Stimulated activated CD4-positive, alpha-beta T cell treated with anti-CD3 and anti-CD28 coated beads, TNF-alpha, amount 100 ng/mL, for 1 hour (primary cell): ENCODE measurements around the gene CDRT4.
"Not testable (repeated sequence)": the region's sequence is repeated elsewhere in the genome, so short reads cannot be mapped to it uniquely, and the experiment has no call there.

Source experiments
- DNase-seq, 3 donors: peaks; one replicate each; pipeline ENCODE4 v3.0.0-alpha.2; 2020; ENCODE audit warnings: low read depth in 3 of 3, low spot score in 1 of 3

The CDRT4 gene

GRCh38 chr17:15457723-15458094, 9.7 kb downstream of the CDRT4 start:
- DNase-seq, result no peak

DNA sequence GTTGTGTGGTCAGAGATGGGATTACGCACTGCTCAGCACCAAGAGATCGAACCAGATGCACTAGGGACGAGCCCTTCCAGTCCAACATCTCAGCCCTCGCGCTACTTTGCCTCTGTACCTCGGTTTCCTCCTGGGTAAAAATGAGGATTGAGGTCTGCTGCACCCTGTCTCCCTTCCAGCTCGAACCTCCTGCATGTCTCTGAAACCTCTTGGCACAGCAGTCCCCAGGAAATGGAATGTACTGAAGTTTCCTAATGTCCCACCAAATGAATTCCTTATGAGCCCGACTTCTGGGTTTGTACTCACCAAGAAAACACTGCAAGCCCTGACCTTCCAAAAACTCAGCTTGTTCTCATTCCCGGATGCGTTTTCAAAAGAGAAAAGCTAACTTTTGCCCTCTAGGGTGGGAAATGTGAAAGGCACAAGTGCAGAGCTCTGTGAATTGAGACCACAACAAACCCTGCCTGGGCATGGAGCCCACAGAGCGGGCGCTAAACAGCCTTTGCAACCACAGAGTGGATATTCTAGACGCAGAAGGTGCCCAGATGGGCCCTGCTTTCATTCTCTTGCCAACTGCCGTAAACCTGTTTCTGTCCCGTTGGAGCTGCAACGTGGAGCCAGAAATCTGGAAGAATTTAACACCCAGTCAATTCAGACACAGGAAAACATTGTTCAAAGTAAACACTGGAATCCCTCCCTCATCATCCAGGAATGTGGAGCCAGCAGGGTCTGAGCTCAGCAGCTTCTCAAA, 10.3 kb downstream of the CDRT4 start:
- DNase-seq, result no peak

- DNase-seq, result no peak
These were observed 10.9 kb downstream of the CDRT4 start for GRCh38 chr17:15456496-15456895.

- no peak for DNase-seq
These were observed 13.1 kb downstream of the CDRT4 start for GRCh38 chr17:15454346-15454745.

- DNase-seq, result no peak
These were observed 13.6 kb downstream of the CDRT4 start for GRCh38 chr17:15453782-15454181.

DNA sequence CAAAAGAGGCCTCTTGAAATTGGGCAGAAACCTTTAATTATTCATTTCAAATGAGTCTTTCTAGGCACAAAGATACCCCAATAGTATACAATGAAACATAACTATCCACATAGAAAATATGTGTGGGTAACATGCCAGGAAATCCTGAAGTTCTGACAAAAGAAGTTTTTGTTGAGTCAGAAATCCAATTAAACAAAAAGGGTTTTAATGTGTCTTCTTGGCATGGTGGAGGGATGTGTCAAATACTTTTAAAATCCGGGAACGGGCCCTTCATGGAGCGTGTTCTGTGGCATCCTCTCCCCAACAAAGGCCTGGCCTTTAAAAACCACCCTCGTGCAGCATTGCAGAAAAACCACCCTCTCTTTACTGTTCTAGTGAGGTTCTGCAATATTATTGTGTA, 14.2 kb downstream of the CDRT4 start:
- DNase-seq, result no peak

GRCh38 chr17:15452746-15453145, 14.7 kb downstream of the CDRT4 start:
- DNase-seq, result no peak

- no peak for DNase-seq
These were observed 15.7 kb downstream of the CDRT4 start for GRCh38 chr17:15451680-15452079.

DNA sequence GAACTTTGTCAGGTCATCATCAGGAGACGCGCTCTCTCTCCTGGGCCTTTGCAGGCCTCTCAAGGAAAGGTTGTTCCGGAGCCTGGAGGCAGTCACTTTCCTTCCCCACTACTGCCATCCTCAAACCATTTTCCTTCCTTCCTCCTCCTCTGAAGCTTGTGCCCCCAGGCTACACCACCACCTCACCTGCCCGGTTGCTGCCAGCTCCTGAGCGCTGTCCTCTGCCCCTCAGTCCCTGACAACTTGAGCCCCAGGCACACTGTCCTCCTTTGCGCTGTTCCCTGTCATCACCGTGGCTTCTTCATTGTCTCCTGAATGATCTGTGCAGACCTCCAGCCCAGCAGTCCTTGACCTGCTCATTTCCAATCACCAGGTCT, 18.9 kb downstream of the CDRT4 start:
- no peak for DNase-seq

- no peak for DNase-seq
These were observed 19.4 kb downstream of the CDRT4 start for GRCh38 chr17:15447928-15448579.

- DNase-seq, result no peak
These were observed 21.4 kb downstream of the CDRT4 start for GRCh38 chr17:15446036-15446435.

DNA sequence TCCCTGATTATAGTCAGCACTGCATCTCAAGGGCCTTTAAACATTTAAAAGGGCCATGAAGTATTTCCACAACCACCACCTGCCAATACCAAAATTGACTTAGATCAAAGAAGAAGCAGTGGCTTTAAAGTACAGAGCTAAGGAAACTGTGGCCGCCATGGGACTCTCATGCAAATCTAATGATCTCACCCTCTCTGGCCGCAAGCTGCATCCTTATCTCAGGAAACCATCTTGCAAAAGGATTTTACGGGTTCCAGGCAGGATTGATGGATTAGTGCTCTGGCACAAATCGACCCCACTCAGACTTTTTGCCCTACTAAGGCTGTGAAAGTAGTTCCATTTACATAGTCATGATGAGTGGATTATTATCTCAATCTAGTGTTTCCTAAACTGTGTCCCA, 22.6 kb downstream of the CDRT4 start:
- no peak for DNase-seq

- DNase-seq, result no peak
These were observed 24.9 kb downstream of the CDRT4 start for GRCh38 chr17:15442311-15443180.

DNA sequence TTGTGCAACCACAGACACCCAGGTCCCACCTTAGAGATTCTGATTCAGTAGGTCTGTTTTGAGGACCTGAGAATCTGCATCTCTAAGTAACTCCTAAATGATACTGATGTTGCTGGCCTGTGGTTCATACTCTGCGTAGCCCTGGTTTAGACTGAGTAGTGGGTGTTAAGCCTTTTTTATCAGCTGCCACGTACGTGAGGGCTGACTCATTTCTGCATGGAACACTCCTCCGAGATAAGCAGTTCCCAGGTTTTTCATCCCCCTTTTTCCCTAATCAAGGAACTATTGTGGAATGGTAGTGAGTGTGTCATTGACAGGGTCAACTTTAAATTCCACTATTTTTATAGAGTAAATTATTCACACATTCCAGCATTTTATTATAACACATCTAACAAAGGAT, 26.1 kb downstream of the CDRT4 start:
- DNase-seq, result no peak

DNA sequence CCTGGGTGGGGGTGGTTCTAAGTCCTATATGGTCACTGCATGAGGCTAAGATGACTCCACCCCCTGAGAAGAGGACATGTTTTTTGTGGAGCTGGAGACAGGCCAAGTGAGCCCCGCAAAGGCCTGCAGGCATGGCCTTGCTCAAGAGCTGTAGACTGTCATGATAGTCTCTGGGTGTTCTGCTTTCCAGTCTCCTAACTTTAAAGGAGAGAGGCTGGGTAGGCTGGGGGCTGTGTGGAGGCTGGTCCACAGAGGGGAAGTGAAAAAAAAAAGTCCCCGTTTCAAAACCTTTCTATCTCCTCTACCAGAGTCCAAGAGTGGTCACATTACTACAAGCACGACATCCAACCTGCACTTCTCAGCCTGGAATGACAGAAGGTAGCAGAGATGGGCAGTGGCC, 27.1 kb downstream of the CDRT4 start:
- no peak for DNase-seq

- not testable (repeated sequence) for DNase-seq
These were observed 28.0 kb downstream of the CDRT4 start for GRCh38 chr17:15439205-15439985.

- no peak for DNase-seq
These were observed 28.8 kb downstream of the CDRT4 start for GRCh38 chr17:15438491-15439105.

DNA sequence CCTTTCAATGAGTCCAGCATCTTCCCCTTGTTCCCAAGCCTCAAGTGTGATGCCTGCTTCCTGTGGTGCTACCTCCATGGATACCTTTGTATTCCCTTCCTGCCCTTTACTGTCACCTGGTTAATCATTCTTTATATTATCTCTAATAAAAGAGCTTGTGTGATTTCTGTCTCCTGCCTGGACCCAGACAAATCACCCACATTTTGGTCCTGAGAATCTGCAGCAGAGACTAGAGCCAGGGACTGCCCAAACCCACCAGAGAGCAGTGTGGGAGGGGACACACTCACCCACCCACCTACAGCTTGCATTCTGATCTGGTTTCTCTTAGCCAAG, 30.2 kb downstream of the CDRT4 start:
- no peak for DNase-seq

GRCh38 chr17:15436473-15437302, 30.7 kb downstream of the CDRT4 start:
- no peak for DNase-seq

- no peak for DNase-seq
These were observed 32.5 kb downstream of the CDRT4 start for GRCh38 chr17:15434956-15435355.
